ENCODE data around the gene CACNA1B. TPM values are rescaled to one million over a fixed set of nuclear protein-coding genes. Genes with fewer than 3 reads are reported as not detected.
"Not testable (repeated sequence)": the region's sequence is repeated elsewhere in the genome, so short reads cannot be mapped to it uniquely, and the experiment has no call there.

Gene CACNA1B
- total RNA-seq, 2 donors from 2014 or later: 3.6 to 7.9 TPM

DNA sequence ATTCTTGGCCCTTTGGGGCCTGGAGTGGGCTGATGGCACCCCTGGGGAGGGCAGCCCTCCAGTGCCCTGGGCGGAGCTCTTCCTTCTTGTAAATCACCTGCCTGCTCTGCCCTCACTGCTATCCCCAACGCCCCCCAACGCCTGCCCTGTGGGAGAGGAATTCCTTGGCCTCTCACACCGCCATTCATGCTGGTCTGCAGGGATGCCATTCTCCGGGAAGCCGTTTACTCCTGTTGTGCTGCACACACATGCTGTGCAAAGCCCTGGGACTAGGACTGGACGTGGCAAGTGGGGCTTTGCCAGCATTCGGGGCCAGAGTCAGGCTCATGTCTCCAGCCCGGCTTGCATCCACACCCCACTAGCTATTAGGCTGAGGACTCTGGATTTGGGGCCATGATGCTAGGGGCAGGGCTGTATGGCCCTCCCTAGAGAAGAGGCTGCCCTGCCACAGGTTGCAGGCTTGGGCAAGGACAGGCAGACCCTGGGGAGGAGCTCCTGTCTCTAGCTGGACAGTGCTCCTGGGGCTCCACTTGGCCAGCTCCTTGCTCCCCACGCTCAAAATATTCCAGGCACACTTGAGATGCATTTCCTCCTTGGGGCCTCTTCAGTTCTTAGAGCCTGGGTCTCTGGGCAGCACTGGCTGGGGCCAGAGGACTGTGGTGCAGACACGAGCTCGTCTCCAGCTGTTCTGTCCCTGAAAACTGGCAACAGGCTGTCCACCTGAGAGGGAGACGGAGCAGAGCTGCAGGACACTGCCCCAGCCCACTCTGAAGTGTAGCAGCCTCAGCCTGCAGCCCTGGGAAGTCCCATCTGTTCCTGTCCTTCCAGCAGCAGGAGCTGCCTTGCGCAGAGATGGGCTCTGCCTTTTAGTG is 226.9 kb downstream of the CACNA1B start:
- Histone ChIP-seq H3K9me3 (ENCODE audit: control insufficient read depth, low read length) (peaks cover 10% of the 10 kb centered on the region), H3K4me3 (ENCODE audit: low read length) (no peak overlapping the region), H3K4me1 (ENCODE audit: control insufficient read depth, insufficient read depth, low read length) (no peaks in the 10 kb centered on the region), H3K27me3 (ENCODE audit: control insufficient read depth, insufficient read depth, low read length, poor library complexity, severe bottlenecking) (no peaks in the 10 kb centered on the region), H3K36me3 (ENCODE audit: control insufficient read depth, insufficient read depth, low read length) (no peaks in the 10 kb centered on the region), H3K9ac (ENCODE audit: extremely low read depth, low read length, poor library complexity, severe bottlenecking) (no peak overlapping the region), H3K27ac (ENCODE audit: low read depth, low read length) (no peak overlapping the region)
- H3K36me3 Mint-ChIP-seq (ENCODE audit: low read depth): peaks cover 17% of the 10 kb centered on the region
- no peak overlapping the region for H3K27ac Mint-ChIP-seq
- 72 to 81% methylated on average over 12 to 14 of the region's 14 CpGs for WGBS, 2 experiments (ENCODE audit: insufficient coverage in 1 of 2, insufficient read length in 1 of 2)
- TF ChIP-seq, protein P1, sequence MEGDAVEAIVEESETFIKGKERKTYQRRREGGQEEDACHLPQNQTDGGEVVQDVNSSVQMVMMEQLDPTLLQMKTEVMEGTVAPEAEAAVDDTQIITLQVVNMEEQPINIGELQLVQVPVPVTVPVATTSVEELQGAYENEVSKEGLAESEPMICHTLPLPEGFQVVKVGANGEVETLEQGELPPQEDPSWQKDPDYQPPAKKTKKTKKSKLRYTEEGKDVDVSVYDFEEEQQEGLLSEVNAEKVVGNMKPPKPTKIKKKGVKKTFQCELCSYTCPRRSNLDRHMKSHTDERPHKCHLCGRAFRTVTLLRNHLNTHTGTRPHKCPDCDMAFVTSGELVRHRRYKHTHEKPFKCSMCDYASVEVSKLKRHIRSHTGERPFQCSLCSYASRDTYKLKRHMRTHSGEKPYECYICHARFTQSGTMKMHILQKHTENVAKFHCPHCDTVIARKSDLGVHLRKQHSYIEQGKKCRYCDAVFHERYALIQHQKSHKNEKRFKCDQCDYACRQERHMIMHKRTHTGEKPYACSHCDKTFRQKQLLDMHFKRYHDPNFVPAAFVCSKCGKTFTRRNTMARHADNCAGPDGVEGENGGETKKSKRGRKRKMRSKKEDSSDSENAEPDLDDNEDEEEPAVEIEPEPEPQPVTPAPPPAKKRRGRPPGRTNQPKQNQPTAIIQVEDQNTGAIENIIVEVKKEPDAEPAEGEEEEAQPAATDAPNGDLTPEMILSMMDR (conservative IDR thresholded peaks at IDR 0.05): no peak
- H3K27me3 Mint-ChIP-seq (ENCODE audit: insufficient read depth): no peaks in the 10 kb centered on the region
- peaks cover 8% of the 10 kb centered on the region for H3K9me3 Mint-ChIP-seq
- H3K4me1 Mint-ChIP-seq: no peaks in the 10 kb centered on the region
- H3K4me3 Mint-ChIP-seq: no peak overlapping the region
- DNase-seq: peak; percentile 56

DNA sequence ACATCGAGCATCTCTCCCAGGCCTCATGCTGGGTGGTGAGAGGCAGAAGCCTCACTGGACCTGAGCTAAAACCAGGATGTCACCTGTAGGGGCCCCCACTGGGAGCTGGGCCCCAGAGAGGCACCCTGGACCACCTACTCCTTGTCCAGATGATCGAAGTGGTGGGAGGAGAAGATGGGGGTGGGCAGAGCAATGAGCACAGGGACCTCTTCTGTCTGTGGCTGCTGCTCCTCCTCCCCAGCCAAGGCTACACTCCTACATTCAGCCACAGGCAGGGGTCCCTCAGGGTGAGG is 227.5 kb downstream of the CACNA1B start:
- Histone ChIP-seq H3K27me3 (ENCODE audit: control insufficient read depth, insufficient read depth, low read length, poor library complexity, severe bottlenecking) (no peaks in the 10 kb centered on the region), H3K27ac (ENCODE audit: low read depth, low read length) (no peak overlapping the region), H3K4me1 (ENCODE audit: control insufficient read depth, insufficient read depth, low read length) (no peaks in the 10 kb centered on the region), H3K9me3 (ENCODE audit: control insufficient read depth, low read length) (peaks cover 10% of the 10 kb centered on the region), H3K36me3 (ENCODE audit: control insufficient read depth, insufficient read depth, low read length) (no peaks in the 10 kb centered on the region), H3K4me3 (ENCODE audit: low read length) (no peak overlapping the region), H3K9ac (ENCODE audit: extremely low read depth, low read length, poor library complexity, severe bottlenecking) (no peak overlapping the region)
- Mint-ChIP-seq H3K4me1 (no peaks in the 10 kb centered on the region), H3K9me3 (peaks cover 8% of the 10 kb centered on the region), H3K36me3 (ENCODE audit: low read depth) (peaks cover 18% of the 10 kb centered on the region), H3K4me3 (no peak overlapping the region), H3K27me3 (ENCODE audit: insufficient read depth) (no peaks in the 10 kb centered on the region), H3K27ac (no peak overlapping the region)
- WGBS, 2 experiments (ENCODE audit: insufficient coverage in 1 of 2, insufficient read length in 1 of 2): 91 to 100% methylated on average over 1 to 2 of the region's 2 CpGs
- no peak for DNase-seq
- TF ChIP-seq, protein P1 (conservative IDR thresholded peaks at IDR 0.05): no peak

DNA sequence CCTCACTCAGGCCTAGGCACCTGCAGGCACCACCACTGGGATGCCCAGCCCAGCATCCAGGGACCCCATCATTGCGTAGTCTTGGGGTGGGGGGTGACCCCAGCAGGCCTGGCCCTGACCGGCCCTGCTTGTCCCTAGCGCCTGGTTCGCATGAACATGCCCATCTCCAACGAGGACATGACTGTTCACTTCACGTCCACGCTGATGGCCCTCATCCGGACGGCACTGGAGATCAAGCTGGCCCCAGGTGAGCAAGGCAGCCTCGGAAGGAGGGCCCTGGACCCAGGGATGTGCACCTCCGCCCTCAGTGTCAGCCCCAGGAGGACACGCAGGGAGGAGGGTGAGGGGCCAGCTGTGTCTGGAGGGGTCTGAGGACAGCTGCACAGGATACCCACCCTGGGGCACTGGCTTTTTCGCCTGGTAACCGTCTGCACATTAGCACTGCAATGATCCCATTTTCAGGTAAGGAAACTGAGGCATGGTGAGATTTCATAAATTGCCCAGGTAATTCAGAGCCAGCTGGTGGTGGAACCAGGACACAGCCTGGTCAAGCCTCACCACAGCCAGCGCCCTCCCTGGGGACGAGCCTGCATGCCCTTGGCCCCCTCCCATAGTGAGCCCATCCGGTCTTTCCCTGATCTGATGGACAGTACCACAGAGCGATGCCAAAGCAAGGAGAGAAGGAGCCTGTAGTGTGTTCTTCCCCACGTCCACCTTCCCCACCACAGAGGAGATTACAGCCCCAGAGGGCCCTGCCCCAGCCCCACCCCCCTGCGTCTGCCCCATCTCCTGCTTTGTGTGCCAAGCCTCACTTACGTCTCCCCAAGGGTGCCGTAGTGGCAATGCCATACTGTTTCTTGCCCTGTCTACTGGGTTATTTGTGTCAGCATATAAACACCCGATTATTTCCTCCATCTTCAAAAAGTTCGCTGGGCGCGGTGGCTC is 228.3 kb downstream of the CACNA1B start:
- Histone ChIP-seq H3K36me3 (ENCODE audit: control insufficient read depth, insufficient read depth, low read length) (no peaks in the 10 kb centered on the region), H3K9ac (ENCODE audit: extremely low read depth, low read length, poor library complexity, severe bottlenecking) (no peak overlapping the region), H3K9me3 (ENCODE audit: control insufficient read depth, low read length) (peaks cover 15% of the 10 kb centered on the region), H3K4me3 (ENCODE audit: low read length) (no peak overlapping the region), H3K27ac (ENCODE audit: low read depth, low read length) (no peak overlapping the region), H3K27me3 (ENCODE audit: control insufficient read depth, insufficient read depth, low read length, poor library complexity, severe bottlenecking) (no peaks in the 10 kb centered on the region), H3K4me1 (ENCODE audit: control insufficient read depth, insufficient read depth, low read length) (no peaks in the 10 kb centered on the region)
- H3K4me3 Mint-ChIP-seq: no peak overlapping the region
- TF ChIP-seq, protein P1 (conservative IDR thresholded peaks at IDR 0.05): no peak
- DNase-seq: no peak
- WGBS, 2 experiments (ENCODE audit: insufficient coverage in 1 of 2, insufficient read length in 1 of 2): 88 to 95% methylated on average over 17 to 26 of the region's 26 CpGs
- peaks cover 15% of the 10 kb centered on the region for H3K36me3 Mint-ChIP-seq (ENCODE audit: low read depth)
- H3K4me1 Mint-ChIP-seq: no peaks in the 10 kb centered on the region
- H3K27ac Mint-ChIP-seq: no peak overlapping the region
- peaks cover 8% of the 10 kb centered on the region for H3K9me3 Mint-ChIP-seq
- H3K27me3 Mint-ChIP-seq (ENCODE audit: insufficient read depth): no peaks in the 10 kb centered on the region

DNA sequence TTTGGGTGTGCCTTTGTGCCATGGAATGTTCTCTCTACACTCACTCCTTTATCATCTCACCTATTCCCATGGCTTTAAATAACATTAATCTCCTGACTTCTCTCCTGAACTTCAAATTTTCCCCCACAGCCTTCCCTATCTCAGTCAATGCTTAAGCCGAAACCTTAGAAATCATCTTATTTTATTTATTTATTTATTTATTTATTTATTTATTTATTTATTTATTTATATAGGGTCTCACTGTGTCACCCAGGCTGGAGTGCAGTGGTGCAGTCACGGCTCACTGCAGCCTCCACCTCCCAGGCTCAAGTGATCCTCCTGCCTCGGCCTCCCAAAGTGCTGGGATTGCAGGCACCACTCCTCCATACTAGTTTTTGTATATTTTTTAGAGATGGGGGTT is 229.5 kb downstream of the CACNA1B start:
- H3K36me3 Mint-ChIP-seq (ENCODE audit: low read depth): peaks cover 12% of the 10 kb centered on the region
- H3K27me3 ChIP-seq (ENCODE audit: control insufficient read depth, insufficient read depth, low read length, poor library complexity, severe bottlenecking); H3K4me1 ChIP-seq (ENCODE audit: control insufficient read depth, insufficient read depth, low read length); H3K9ac ChIP-seq (ENCODE audit: extremely low read depth, low read length, poor library complexity, severe bottlenecking); H3K27ac Mint-ChIP-seq; DNase-seq; H3K27me3 Mint-ChIP-seq (ENCODE audit: insufficient read depth); H3K4me3 Mint-ChIP-seq; H3K4me3 ChIP-seq (ENCODE audit: low read length); H3K36me3 ChIP-seq (ENCODE audit: control insufficient read depth, insufficient read depth, low read length); H3K9me3 Mint-ChIP-seq; H3K4me1 Mint-ChIP-seq; H3K27ac ChIP-seq (ENCODE audit: low read depth, low read length): not testable (repeated sequence)
- WGBS, 2 experiments (ENCODE audit: insufficient coverage in 1 of 2, insufficient read length in 1 of 2): 74% methylated on average over 3 of the region's 3 CpGs; no CpG with 5 or more reads in 1 of the 2 experiments
- H3K9me3 ChIP-seq (ENCODE audit: control insufficient read depth, low read length): peaks cover 23% of the 10 kb centered on the region

Measured in endodermal cell (in vitro differentiated cells).